HepG2 (cell line): ENCODE data around the gene ITGA6. TPM values are rescaled to one million over a fixed set of nuclear protein-coding genes. Genes with fewer than 3 reads are reported as not detected.

Experiments used
- ATAC-seq: fragments of 200-7000 bp; cut with Tn5 transposase; 3 replicates; pipeline ENCODE4 v1.9.1; 2020; ENCODE audit warnings: mild to moderate bottlenecking, moderate library complexity
- BruUV-seq: library from RNA; stranded (reverse); fragments of 400-500 nt; replicated peaks from 2 replicates; lab custom pipeline; 2021; lab: Mats Ljungman, UMichigan
- CTCF ChIA-PET: fragments of 300-600 bp; formaldehyde crosslinking; extraction: SDS; loops from one replicate; lab custom pipeline; 2021; ENCODE audit warnings: low total read pairs, inconsistent platforms, low intra/inter-chr PET ratio; lab: Yijun Ruan, JAX
- POLR2A ChIA-PET: fragments of 350-600 bp; sonication (Branson Sonifier 250); formaldehyde crosslinking; loops from one replicate; lab custom pipeline; 2020; ENCODE audit warnings: antibody characterized with exemption, inconsistent platforms; lab: Yijun Ruan, JAX
- DNase-seq: peaks from one replicate; pipeline ENCODE4 v3.0.0-alpha.2; 2015; ENCODE audit warnings: low spot score
- FAIRE-seq: peaks from 3 replicates; lab custom pipeline; 2011; peaks lifted over from hg19 to GRCh38; lab: Jason Lieb, UNC
- H2AFZ ChIP-seq: one replicate; pipeline ENCODE4 v1.6.1; 2011; ENCODE audit warnings: low read length, inconsistent platforms
- H3K27ac ChIP-seq: fragments of 300-600 bp; 3 replicates; pipeline ENCODE4 v1.8.0; 2011; ENCODE audit warnings: mixed run types, mild to moderate bottlenecking, mixed read lengths, low read length, inconsistent platforms; ENCODE audit not compliant: insufficient read depth; ENCODE audit errors: extremely low read length
- H3K27me3 ChIP-seq, 2 experiments: fragments of 200-600 bp in 1 of 2; 2 replicates in 1 of 2; 3 replicates in 1 of 2; pipeline versions ENCODE4 v1.6.0 to v1.8.0; 2011; ENCODE audit warnings: low read length in 2 of 2, mild to moderate bottlenecking in 2 of 2, moderate library complexity in 2 of 2, inconsistent platforms in 1 of 2; ENCODE audit not compliant: insufficient read depth in 2 of 2, control insufficient read depth in 1 of 2
- H3K36me3 ChIP-seq, 2 experiments: fragments of 200-600 bp in 1 of 2; replicated peaks in 1 of 2; 2 replicates in 1 of 2; 3 replicates in 1 of 2; pipeline versions ENCODE4 v1.5.1 to v1.8.0; 2011; ENCODE audit warnings: low read length in 2 of 2, inconsistent platforms in 1 of 2; ENCODE audit not compliant: insufficient read depth in 2 of 2, control insufficient read depth in 1 of 2
- H3K4me1 ChIP-seq: 2 replicates; pipeline ENCODE4 v1.5.1; 2012; ENCODE audit warnings: low read length, inconsistent platforms; ENCODE audit not compliant: insufficient read depth
- H3K4me2 ChIP-seq: 2 replicates; pipeline ENCODE4 v1.6.0; 2011; ENCODE audit warnings: low read depth, low read length, inconsistent platforms
- H3K4me3 ChIP-seq, 3 experiments: fragments of 200-600 bp in 1 of 3; sonication (generic), shearing (Covaris generic) in 1 of 3; replicated peaks in 1 of 3; 2 replicates each; pipeline ENCODE4 v1.5.1; 2011 to 2016; ENCODE audit warnings: low read length in 3 of 3, inconsistent platforms in 2 of 3, low read depth in 2 of 3, mild to moderate bottlenecking in 2 of 3, control low read depth in 1 of 3, mixed read lengths in 1 of 3; ENCODE audit not compliant: insufficient read depth in 1 of 3
- H3K79me2 ChIP-seq: one replicate; pipeline ENCODE4 v1.6.1; 2011; ENCODE audit warnings: low read length, inconsistent platforms; ENCODE audit not compliant: insufficient read depth
- H3K9ac ChIP-seq: 2 replicates; pipeline ENCODE4 v1.6.0; 2011; ENCODE audit warnings: mild to moderate bottlenecking, low read depth, low read length, inconsistent platforms; ENCODE audit not compliant: insufficient read depth
- H3K9me3 ChIP-seq: 2 replicates; pipeline ENCODE4 v1.5.1; 2012; ENCODE audit warnings: mild to moderate bottlenecking, low read length
- H4K20me1 ChIP-seq: 2 replicates; pipeline ENCODE4 v1.6.0; 2011; ENCODE audit warnings: inconsistent platforms, mild to moderate bottlenecking, low read length, moderate library complexity; ENCODE audit not compliant: insufficient read depth
- AKAP8 ChIP-seq: sonication (generic); formaldehyde crosslinking; IDR thresholded peaks from 2 replicates; pipeline ENCODE4 v1.5.1; 2020; ENCODE audit warnings: mild to moderate bottlenecking, missing genetic modification reagents
- PAF1 ChIP-seq: IDR thresholded peaks from 2 replicates; pipeline ENCODE4 v1.6.1; 2016; ENCODE audit warnings: missing genetic modification reagents, missing compliant biosample characterization
- SALL1 ChIP-seq: sonication (generic); formaldehyde crosslinking; IDR thresholded peaks from 2 replicates; pipeline ENCODE4 v1.8.0; 2022; ENCODE audit warnings: mild to moderate bottlenecking, missing genetic modification reagents
- ZBED4 ChIP-seq: sonication (generic); formaldehyde crosslinking; IDR thresholded peaks from 2 replicates; pipeline ENCODE4 v1.4.0; 2020; ENCODE audit warnings: missing genetic modification reagents, borderline replicate concordance
- ZNF577 ChIP-seq: sonication (generic); formaldehyde crosslinking; IDR thresholded peaks from 2 replicates; pipeline ENCODE4 v1.4.0; 2020; ENCODE audit warnings: mild to moderate bottlenecking, low read depth, missing genetic modification reagents, borderline replicate concordance
- ZNF619 ChIP-seq: sonication (generic); formaldehyde crosslinking; IDR thresholded peaks from 2 replicates; pipeline ENCODE4 v1.4.0; 2020; ENCODE audit warnings: mild to moderate bottlenecking, missing genetic modification reagents
- ZNF749 ChIP-seq: sonication (generic); formaldehyde crosslinking; IDR thresholded peaks from 2 replicates; pipeline ENCODE4 v1.8.0; 2022; ENCODE audit warnings: mild to moderate bottlenecking, missing genetic modification reagents, moderate library complexity, borderline replicate concordance
- WGBS: methylation state at CpG from one replicate; pipeline ENCODE4 v1.1.6; 2017; ENCODE audit warnings: low lambda C conversion rate; 5-methylcytosine and 5-hydroxymethylcytosine counted together
- in situ Hi-C: cut with HindIII; loops from 2 replicates; pipeline ENCODE4 v1.10.0; 2017; ENCODE audit warnings: low pct_unique_long_range_greater_than_20kb; ENCODE audit not compliant: extremely low pct_ligation_motif_present
- intact Hi-C: fragments of 100-400 bp; cut with micrococcal nuclease; formaldehyde crosslinking; loops from one replicate; pipeline ENCODE4 v1.10.0; 2022; ENCODE audit not compliant: unreplicated experiment
- polyA plus RNA-seq, 8 experiments: library from polyadenylated mRNA; depleted of rRNA in 3 of 8; stranded (reverse) in 7 of 8; unstranded in 1 of 8; fragments of >200 nt; fragmentation: Illumina TruSeq in 4 of 8; extraction: Trizol in 4 of 8; gene quantifications; 2 replicates each; pipeline versions ENCODE4 v1.2.1 to v1.2.3, GENCODE V29; 2011 to 2016; ENCODE audit warnings: low read depth in 4 of 8, missing spikeins in 1 of 8, mixed read lengths in 1 of 8; ENCODE audit not compliant: insufficient read depth in 1 of 8
- total RNA-seq, 5 experiments: library from RNA; depleted of rRNA; stranded (reverse); fragments of >200 nt; fragmentation: Illumina TruSeq; extraction: Trizol; gene quantifications; 2 replicates each; pipeline ENCODE4 v1.2.3, GENCODE V29; 2016; ENCODE audit warnings: low read depth in 1 of 5

The ITGA6 gene
- total and polyA plus RNA-seq, 2 of the 13 experiments (the other 11 are each of a cell fraction or from before 2014, with no cell fraction given), result 24.0 to 92.5 TPM

GRCh38 chr2:172394002-172394401 is 33.4 kb upstream of the ITGA6 start (continued):
- TF ChIP-seq ZBED4 (CRISPR knock-in tag) (no peak), SALL1 (CRISPR knock-in tag) (no peak), ZNF619 (CRISPR knock-in tag) (no peak), ZNF749 (CRISPR knock-in tag) (no peak), PAF1 (no peak)

- no TSS peak for BruUV-seq
- peaks cover 0 to 1% of the 10 kb centered on the region in 2 experiments; a peak in 3 of 5 replicates for H3K27me3 ChIP-seq
- H3K9me3 ChIP-seq, result no peaks in the 10 kb centered on the region
- FAIRE-seq, result no peak
- peaks cover 12% of the 10 kb centered on the region for H3K4me1 ChIP-seq
- WGBS, result 2% methylated on average over 3 of the region's 3 CpGs
- intact Hi-C loops, result no loop called here
- POLR2A ChIA-PET, result no interaction called here
- H2AFZ ChIP-seq, result no peak overlapping the region
- in situ Hi-C loops, result no loop called here
- H3K36me3 ChIP-seq, result no peaks in the 10 kb centered on the region
- TF ChIP-seq AKAP8 (CRISPR knock-in tag) (no peak), ZNF577 (CRISPR knock-in tag) (no peak)
- no peak overlapping the region for H3K27ac ChIP-seq
- no peaks in the 10 kb centered on the region for H3K79me2 ChIP-seq
- CTCF ChIA-PET, result no interaction called here
- DNase-seq, result no peak
- H3K9ac ChIP-seq, result no peak overlapping the region
- H3K4me2 ChIP-seq, result no peak overlapping the region
- no peaks in the 10 kb centered on the region for H4K20me1 ChIP-seq
- no peak for ATAC-seq
- H3K4me3 ChIP-seq, result no peak overlapping the region
Measured at GRCh38 chr2:172395503-172395902, 31.9 kb upstream of the ITGA6 start.
